ENCODE results near the gene AKAP6. TPM values are rescaled to one million over a fixed set of nuclear protein-coding genes. Genes with fewer than 3 reads are reported as not detected.

Gene AKAP6
- total RNA-seq, 1 donor from 2014 or later, result 4.7 TPM

GRCh38 chr14:32304296-32304695 lies 24.8 kb upstream of the AKAP6 start:
- Mint-ChIP-seq H3K27ac (no peak overlapping the region), H3K27me3 (no peaks in the 10 kb centered on the region), H3K36me3 (no peaks in the 10 kb centered on the region), H3K4me1 (ENCODE audit: unreplicated experiment) (peaks cover 28% of the 10 kb centered on the region), H3K4me3 (no peak overlapping the region), H3K9me3 (no peaks in the 10 kb centered on the region)
- no peak for TF ChIP-seq CTCF (conservative IDR thresholded peaks at IDR 0.05)
- DNase-seq (ENCODE audit: extremely low spot score, unreplicated experiment), result no peak

- Mint-ChIP-seq H3K36me3 (no peaks in the 10 kb centered on the region), H3K9me3 (no peaks in the 10 kb centered on the region), H3K27me3 (no peaks in the 10 kb centered on the region), H3K4me3 (no peak overlapping the region), H3K27ac (no peak overlapping the region), H3K4me1 (ENCODE audit: unreplicated experiment) (peaks cover 23% of the 10 kb centered on the region)
- DNase-seq (ENCODE audit: extremely low spot score, unreplicated experiment), result no peak
- TF ChIP-seq CTCF (conservative IDR thresholded peaks at IDR 0.05), result no peak
Measured at GRCh38 chr14:32306549-32306948, 22.5 kb upstream of the AKAP6 start.

- H3K27me3 Mint-ChIP-seq, result no peaks in the 10 kb centered on the region
- TF ChIP-seq CTCF (conservative IDR thresholded peaks at IDR 0.05), result no peak
- peak overlapping the region; percentile 17 for H3K4me3 Mint-ChIP-seq
- DNase-seq (ENCODE audit: extremely low spot score, unreplicated experiment), result no peak
- peaks cover 23% of the 10 kb centered on the region for H3K4me1 Mint-ChIP-seq (ENCODE audit: unreplicated experiment)
- no peaks in the 10 kb centered on the region for H3K9me3 Mint-ChIP-seq
- H3K27ac Mint-ChIP-seq, result no peak overlapping the region
- H3K36me3 Mint-ChIP-seq, result no peaks in the 10 kb centered on the region
Measured at GRCh38 chr14:32307881-32308582, 21.1 kb upstream of the AKAP6 start.

GRCh38 chr14:32310876-32311275 lies 18.2 kb upstream of the AKAP6 start:
- Mint-ChIP-seq H3K9me3 (no peaks in the 10 kb centered on the region), H3K36me3 (no peaks in the 10 kb centered on the region), H3K27ac (no peak overlapping the region), H3K4me1 (ENCODE audit: unreplicated experiment) (peaks cover 15% of the 10 kb centered on the region), H3K27me3 (no peaks in the 10 kb centered on the region), H3K4me3 (no peak overlapping the region)
- TF ChIP-seq CTCF (conservative IDR thresholded peaks at IDR 0.05), result no peak
- DNase-seq (ENCODE audit: extremely low spot score, unreplicated experiment), result no peak

- Mint-ChIP-seq H3K4me1 (ENCODE audit: unreplicated experiment) (peaks cover 15% of the 10 kb centered on the region), H3K9me3 (no peaks in the 10 kb centered on the region), H3K36me3 (no peaks in the 10 kb centered on the region), H3K27me3 (no peaks in the 10 kb centered on the region), H3K4me3 (no peak overlapping the region), H3K27ac (no peak overlapping the region)
- DNase-seq (ENCODE audit: extremely low spot score, unreplicated experiment), result no peak
- TF ChIP-seq CTCF (conservative IDR thresholded peaks at IDR 0.05), result no peak
Measured at GRCh38 chr14:32311294-32312009, 17.6 kb upstream of the AKAP6 start.
